C4-2B (cell line): ENCODE measurements around the gene NFXL1.

ENCODE experiments used
- H3K27ac ChIP-seq: fragments of 450-650 bp; 2 replicates; pipeline ENCODE4 v1.5.1; 2017
- ZFX ChIP-seq: fragments of 450-650 bp; IDR thresholded peaks from 2 replicates; pipeline ENCODE4 v1.6.1; 2017
- TF ChIP-seq, protein P1 (sequence below): fragments of 450-650 bp; conservative IDR thresholded peaks from 2 replicates; pipeline ENCODE4 v1.5.1; 2017; ENCODE audit warnings: mild to moderate bottlenecking

NFXL1 gene

DNA sequence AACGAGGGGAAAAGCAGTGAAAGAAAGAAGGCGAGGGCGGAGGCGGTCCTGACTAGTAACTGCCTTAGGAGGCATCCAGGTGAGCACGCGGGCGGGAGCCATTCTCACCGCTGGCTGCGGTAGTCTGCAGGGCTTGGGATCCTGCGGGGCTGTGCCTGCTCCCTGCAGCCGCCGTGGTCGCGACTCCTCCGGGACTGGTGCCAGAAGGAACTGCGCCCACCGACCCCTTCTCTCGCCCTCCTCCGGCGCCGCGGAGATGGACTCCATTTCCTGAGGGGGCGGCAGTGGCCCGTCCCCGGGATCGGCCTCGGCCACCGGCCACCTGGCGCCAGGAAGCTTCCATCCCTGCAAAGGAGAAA lies 543 bp downstream of the NFXL1 start:
- TF ChIP-seq, protein P1, sequence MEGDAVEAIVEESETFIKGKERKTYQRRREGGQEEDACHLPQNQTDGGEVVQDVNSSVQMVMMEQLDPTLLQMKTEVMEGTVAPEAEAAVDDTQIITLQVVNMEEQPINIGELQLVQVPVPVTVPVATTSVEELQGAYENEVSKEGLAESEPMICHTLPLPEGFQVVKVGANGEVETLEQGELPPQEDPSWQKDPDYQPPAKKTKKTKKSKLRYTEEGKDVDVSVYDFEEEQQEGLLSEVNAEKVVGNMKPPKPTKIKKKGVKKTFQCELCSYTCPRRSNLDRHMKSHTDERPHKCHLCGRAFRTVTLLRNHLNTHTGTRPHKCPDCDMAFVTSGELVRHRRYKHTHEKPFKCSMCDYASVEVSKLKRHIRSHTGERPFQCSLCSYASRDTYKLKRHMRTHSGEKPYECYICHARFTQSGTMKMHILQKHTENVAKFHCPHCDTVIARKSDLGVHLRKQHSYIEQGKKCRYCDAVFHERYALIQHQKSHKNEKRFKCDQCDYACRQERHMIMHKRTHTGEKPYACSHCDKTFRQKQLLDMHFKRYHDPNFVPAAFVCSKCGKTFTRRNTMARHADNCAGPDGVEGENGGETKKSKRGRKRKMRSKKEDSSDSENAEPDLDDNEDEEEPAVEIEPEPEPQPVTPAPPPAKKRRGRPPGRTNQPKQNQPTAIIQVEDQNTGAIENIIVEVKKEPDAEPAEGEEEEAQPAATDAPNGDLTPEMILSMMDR: no peak
- no peak; the same call in 1 of the 2 replicates for TF ChIP-seq ZFX
- H3K27ac ChIP-seq: peak overlapping the region; percentile 92

DNA sequence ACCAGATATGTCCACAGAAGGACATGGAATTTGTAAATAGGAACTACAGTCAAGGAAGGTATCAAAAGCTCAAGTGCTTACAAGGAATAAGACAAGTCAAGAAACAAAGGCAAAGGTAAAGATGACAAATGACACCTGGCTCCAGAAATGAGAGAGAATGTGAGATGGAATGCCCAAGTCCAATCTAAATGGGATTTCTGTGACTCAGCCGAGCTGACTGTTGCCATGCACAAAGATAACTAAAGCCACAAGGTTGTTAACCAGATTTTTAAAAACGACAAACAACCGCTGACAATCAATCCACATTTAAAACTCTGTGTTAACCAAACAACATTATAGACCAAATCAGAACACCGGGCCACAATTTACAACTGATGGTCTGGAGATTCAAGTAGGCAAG lies 1.1 kb downstream of the NFXL1 start:
- peak overlapping the region; percentile 92 for H3K27ac ChIP-seq
- TF ChIP-seq, protein P1: no peak
- no peak for TF ChIP-seq ZFX

DNA sequence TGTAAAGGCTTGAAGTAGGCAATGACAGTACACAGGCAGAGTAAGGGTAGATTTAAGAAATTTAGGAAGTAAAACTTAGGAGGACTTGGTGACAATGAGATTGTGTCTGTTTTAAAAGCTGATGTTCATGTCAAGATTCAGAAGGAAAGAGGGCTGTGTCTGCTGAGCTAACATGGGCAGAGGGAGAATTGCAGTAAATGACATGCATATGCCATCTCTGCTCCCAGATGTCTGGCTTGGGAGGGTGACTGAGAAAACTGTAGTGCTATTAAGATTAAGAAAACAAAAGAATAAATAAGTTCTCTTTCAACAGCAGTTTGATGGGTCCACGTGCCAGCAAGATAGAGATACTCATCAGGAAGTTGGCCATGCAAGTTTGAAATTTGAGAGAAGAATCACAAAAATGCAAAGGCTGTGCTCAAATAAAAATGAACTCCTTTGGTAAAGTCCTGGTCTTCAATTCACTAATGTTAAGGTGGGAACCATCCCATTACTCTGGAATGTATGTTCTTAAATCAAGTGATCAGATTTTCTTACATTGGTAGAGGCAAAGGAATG lies 7.2 kb downstream of the NFXL1 start:
- no peak for TF ChIP-seq ZFX
- TF ChIP-seq, protein P1: no peak
- H3K27ac ChIP-seq: no peak overlapping the region

DNA sequence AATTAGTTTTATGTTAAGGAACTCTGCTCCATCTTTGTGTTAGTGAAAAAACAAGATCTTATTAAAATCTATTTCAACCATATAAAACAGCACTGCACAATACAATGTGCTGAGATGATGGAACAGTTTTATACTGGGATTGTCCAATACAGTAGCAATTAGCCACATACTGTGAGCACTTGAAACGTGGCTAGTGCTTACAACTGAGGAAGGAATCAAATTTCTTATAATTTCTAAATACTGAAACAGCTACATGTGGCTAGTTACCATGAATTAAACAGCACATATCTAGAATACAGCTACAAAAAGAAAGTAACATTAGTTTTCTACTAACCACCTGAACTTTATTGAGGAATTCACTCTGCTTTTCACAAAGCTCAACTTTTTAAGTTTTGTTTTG lies 14.7 kb downstream of the NFXL1 start:
- no peak overlapping the region for H3K27ac ChIP-seq
- TF ChIP-seq, protein P1: no peak
- no peak for TF ChIP-seq ZFX

DNA sequence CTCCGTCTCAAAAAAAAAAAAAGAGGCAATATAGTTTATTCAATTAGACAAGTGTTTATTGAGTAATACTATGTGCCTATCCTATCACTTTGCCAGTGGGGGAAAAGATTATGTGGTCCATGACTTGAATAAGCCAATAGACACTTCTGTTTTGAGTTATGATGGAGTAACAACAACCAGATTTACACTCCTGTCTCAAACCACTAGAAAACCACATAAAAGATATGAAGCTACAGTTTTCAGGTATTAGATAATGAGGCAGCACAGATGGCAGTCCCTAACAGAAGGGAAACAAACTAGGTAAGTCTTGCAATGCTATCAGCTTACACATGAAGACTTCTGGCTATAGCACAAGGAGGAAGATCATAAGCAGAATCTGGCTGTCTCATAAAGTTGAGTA lies 22.5 kb downstream of the NFXL1 start:
- no peak overlapping the region for H3K27ac ChIP-seq
- TF ChIP-seq, protein P1: no peak

DNA sequence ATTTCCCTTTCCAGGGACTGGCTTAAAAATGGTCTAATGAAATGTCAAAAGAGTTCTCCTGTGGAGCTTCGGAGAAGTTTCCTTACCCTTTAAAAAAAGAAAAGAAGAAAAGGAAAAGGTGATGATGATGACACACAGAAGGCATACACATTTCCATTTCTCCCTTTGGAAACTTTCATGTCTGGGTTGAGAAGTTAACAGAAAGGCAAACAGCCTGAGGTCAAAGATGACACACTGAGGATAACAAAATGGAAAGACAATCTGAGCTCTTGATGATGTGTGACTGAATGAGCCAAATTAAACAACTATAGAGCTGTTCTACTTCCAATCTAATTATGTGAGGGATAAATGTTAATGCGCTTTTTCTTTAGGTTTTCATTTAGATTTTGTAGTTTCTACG lies 32.2 kb downstream of the NFXL1 start:
- TF ChIP-seq, protein P1: no peak
- TF ChIP-seq ZFX: no peak

DNA sequence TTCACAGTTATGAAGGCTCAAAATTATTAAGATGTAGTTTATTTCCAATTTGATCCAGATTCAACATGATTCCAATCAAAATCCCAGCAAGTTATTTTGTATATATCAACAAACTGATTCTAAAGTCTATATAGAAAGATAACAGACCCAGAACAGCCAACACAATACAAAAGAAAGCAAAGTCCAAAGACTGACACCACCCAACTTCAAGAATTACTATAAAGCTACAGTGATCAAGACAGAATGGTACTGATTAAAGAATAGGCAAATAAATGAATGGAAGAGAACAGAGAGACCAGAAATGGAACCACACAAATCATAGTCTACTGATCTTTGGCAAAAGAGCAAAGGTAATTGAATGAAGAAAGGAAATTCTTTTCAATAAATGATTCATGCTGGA lies 34.9 kb downstream of the NFXL1 start:
- TF ChIP-seq, protein P1: no peak
- no peak for TF ChIP-seq ZFX

More for the DNA sequence above, 32.2 kb downstream of the NFXL1 start:
- no peak overlapping the region for H3K27ac ChIP-seq

More for the DNA sequence above, 34.9 kb downstream of the NFXL1 start:
- no peak overlapping the region for H3K27ac ChIP-seq
